Activated naive CD4-positive, alpha-beta T cell treated with anti-CD3 and anti-CD28 coated beads, Interleukin-2, amount 10 ng/mL, durations not matched to agents 7 days and 5 days (primary cell): ENCODE measurements around the gene IGFL1.
A peak's percentile ranks its signal among the peaks of the same experiment; 100 is the strongest.
"Not testable (repeated sequence)": the region's sequence is repeated elsewhere in the genome, so short reads cannot be mapped to it uniquely, and the experiment has no call there.

Source experiments
- CTCF ChIA-PET: fragments of 350-600 bp; sonication (Branson Sonifier 250); formaldehyde crosslinking; loops from one replicate; lab custom pipeline; 2021; ENCODE audit warnings: antibody characterized with exemption; lab: Charles Lee
- DNase-seq: peaks from one replicate; pipeline ENCODE4 v3.0.0-alpha.2; 2020
- H3K27ac Mint-ChIP-seq: one replicate; pipeline ENCODE4 v1.8.0; 2021; ENCODE audit warnings: mild to moderate bottlenecking, moderate library complexity, mixed read lengths
- H3K27me3 Mint-ChIP-seq: one replicate; pipeline ENCODE4 v1.8.0; 2021; ENCODE audit warnings: mild to moderate bottlenecking, mixed read lengths
- H3K36me3 Mint-ChIP-seq: one replicate; pipeline ENCODE4 v1.8.0; 2021; ENCODE audit warnings: mixed read lengths
- H3K4me1 Mint-ChIP-seq: one replicate; pipeline ENCODE4 v1.8.0; 2021; ENCODE audit warnings: mixed read lengths
- H3K4me3 Mint-ChIP-seq: one replicate; pipeline ENCODE4 v1.8.0; 2021; ENCODE audit warnings: mild to moderate bottlenecking, moderate library complexity, mixed read lengths
- H3K9me3 Mint-ChIP-seq: one replicate; pipeline ENCODE4 v1.8.0; 2021; ENCODE audit warnings: mixed read lengths

IGFL1 gene

GRCh38 chr19:46256855-46257254 lies 27.3 kb downstream of the IGFL1 start:
- no peak for DNase-seq
- H3K27me3 Mint-ChIP-seq, result peaks cover 49% of the 10 kb centered on the region

GRCh38 chr19:46261501-46261900 lies 32.0 kb downstream of the IGFL1 start:
- CTCF ChIA-PET, result interaction anchor here (2.2 to 6.4 kb wide), 2 partner anchors 181 to 233 kb away, joined by 7 to 63 read pairs; no protein-coding TSS in a partner anchor
- not testable (repeated sequence) for DNase-seq, H3K36me3 Mint-ChIP-seq, H3K27ac Mint-ChIP-seq, H3K9me3 Mint-ChIP-seq, H3K4me3 Mint-ChIP-seq
- Mint-ChIP-seq H3K4me1 (peaks cover 16% of the 10 kb centered on the region), H3K27me3 (peaks cover 77% of the 10 kb centered on the region)

More at GRCh38 chr19:46256855-46257254, 27.3 kb downstream of the IGFL1 start:
- Mint-ChIP-seq H3K27ac (no peak overlapping the region), H3K9me3 (no peaks in the 10 kb centered on the region), H3K4me3 (no peak overlapping the region), H3K4me1 (no peaks in the 10 kb centered on the region), H3K36me3 (no peaks in the 10 kb centered on the region)
- CTCF ChIA-PET, result interaction anchor here (0.6 to 1.4 kb wide), 2 partner anchors 8 to 113 kb away, joined by 3 read pairs; no protein-coding TSS in a partner anchor

GRCh38 chr19:46262684-46263296 lies 33.2 kb downstream of the IGFL1 start:
- Mint-ChIP-seq H3K27me3 (peaks cover 74% of the 10 kb centered on the region), H3K4me1 (peaks cover 16% of the 10 kb centered on the region), H3K27ac (peak overlapping the region; percentile 42)
- DNase-seq, result peak; percentile 72
- not testable (repeated sequence) for H3K9me3 Mint-ChIP-seq, H3K36me3 Mint-ChIP-seq, H3K4me3 Mint-ChIP-seq
- CTCF ChIA-PET, result interaction anchor here (1.4 to 6.4 kb wide), 4 partner anchors 18 to 234 kb away, joined by 4 to 63 read pairs (median 8); no protein-coding TSS in a partner anchor

- H3K36me3 Mint-ChIP-seq, H3K9me3 Mint-ChIP-seq, DNase-seq, H3K4me3 Mint-ChIP-seq, H3K27ac Mint-ChIP-seq: not testable (repeated sequence)
- CTCF ChIA-PET, result interaction anchor here (0.6 to 6.4 kb wide), 22 partner anchors 8 to 588 kb away, joined by 3 to 63 read pairs (median 3); no protein-coding TSS in a partner anchor
- Mint-ChIP-seq H3K4me1 (peaks cover 18% of the 10 kb centered on the region), H3K27me3 (peaks cover 63% of the 10 kb centered on the region)
These were observed 35.3 kb downstream of the IGFL1 start for GRCh38 chr19:46264801-46265200.

GRCh38 chr19:46265217-46265828 lies 35.8 kb downstream of the IGFL1 start:
- no peak overlapping the region for H3K4me3 Mint-ChIP-seq
- no peaks in the 10 kb centered on the region for H3K9me3 Mint-ChIP-seq
- peak; percentile 79 for DNase-seq
- H3K27me3 Mint-ChIP-seq, result peaks cover 64% of the 10 kb centered on the region
- no peaks in the 10 kb centered on the region for H3K36me3 Mint-ChIP-seq
- H3K4me1 Mint-ChIP-seq, result peaks cover 18% of the 10 kb centered on the region
- CTCF ChIA-PET, result interaction anchor here (0.6 to 6.4 kb wide), 22 partner anchors 8 to 588 kb away, joined by 3 to 63 read pairs (median 3); no protein-coding TSS in a partner anchor
- no peak overlapping the region for H3K27ac Mint-ChIP-seq

- no peaks in the 10 kb centered on the region for H3K36me3 Mint-ChIP-seq
- no peak for DNase-seq
- H3K27ac Mint-ChIP-seq, result no peak overlapping the region
- CTCF ChIA-PET, result interaction anchor here (1.1 to 2.7 kb wide), 2 partner anchors 190 to 240 kb away, joined by 3 to 7 read pairs; no protein-coding TSS in a partner anchor
- H3K4me1 Mint-ChIP-seq, result peaks cover 5% of the 10 kb centered on the region
- H3K9me3 Mint-ChIP-seq, result no peaks in the 10 kb centered on the region
- H3K27me3 Mint-ChIP-seq, result peaks cover 69% of the 10 kb centered on the region
- no peak overlapping the region for H3K4me3 Mint-ChIP-seq
These were observed 39.6 kb downstream of the IGFL1 start for GRCh38 chr19:46269101-46269500.

- H3K4me3 Mint-ChIP-seq, result no peak overlapping the region
- no peak for DNase-seq
- peaks cover 55% of the 10 kb centered on the region for H3K27me3 Mint-ChIP-seq
- no peaks in the 10 kb centered on the region for H3K9me3 Mint-ChIP-seq
- no peaks in the 10 kb centered on the region for H3K36me3 Mint-ChIP-seq
- H3K27ac Mint-ChIP-seq, result no peak overlapping the region
- peaks cover 5% of the 10 kb centered on the region for H3K4me1 Mint-ChIP-seq
- CTCF ChIA-PET, result no interaction called here
These were observed 41.1 kb downstream of the IGFL1 start for GRCh38 chr19:46270521-46271256.

- CTCF ChIA-PET, result no interaction called here
- Mint-ChIP-seq H3K4me1 (peaks cover 5% of the 10 kb centered on the region), H3K27ac (no peak overlapping the region), H3K36me3 (no peaks in the 10 kb centered on the region), H3K4me3 (no peak overlapping the region), H3K9me3 (no peaks in the 10 kb centered on the region), H3K27me3 (peaks cover 51% of the 10 kb centered on the region)
- DNase-seq, result no peak
These were observed 42.1 kb downstream of the IGFL1 start for GRCh38 chr19:46271481-46272197.

- not testable (repeated sequence) for H3K4me3 Mint-ChIP-seq, H3K27ac Mint-ChIP-seq
These were observed 44.4 kb downstream of the IGFL1 start for GRCh38 chr19:46273931-46274330.

GRCh38 chr19:46279177-46279576 lies 49.6 kb downstream of the IGFL1 start:
- CTCF ChIA-PET, result interaction anchor here (2.1 to 3.8 kb wide), 3 partner anchors 15 to 209 kb away, joined by 10 to 24 read pairs (median 13); no protein-coding TSS in a partner anchor
- H3K27me3 Mint-ChIP-seq, result peaks cover 28% of the 10 kb centered on the region

More at GRCh38 chr19:46273931-46274330, 44.4 kb downstream of the IGFL1 start:
- CTCF ChIA-PET, H3K9me3 Mint-ChIP-seq, H3K36me3 Mint-ChIP-seq, H3K4me1 Mint-ChIP-seq, DNase-seq: not testable (repeated sequence)
- H3K27me3 Mint-ChIP-seq, result peaks cover 56% of the 10 kb centered on the region

More at GRCh38 chr19:46279177-46279576, 49.6 kb downstream of the IGFL1 start:
- Mint-ChIP-seq H3K36me3 (no peaks in the 10 kb centered on the region), H3K4me3 (no peak overlapping the region), H3K4me1 (no peaks in the 10 kb centered on the region), H3K27ac (no peak overlapping the region), H3K9me3 (no peaks in the 10 kb centered on the region)
- DNase-seq, result no peak
